Measurements from ENCODE around the gene LPP. TPM values are rescaled to one million over a fixed set of nuclear protein-coding genes. Genes with fewer than 3 reads are reported as not detected.

The LPP gene
- total and polyA plus RNA-seq, 2 donors from 2014 or later, result 6.7 to 233 TPM

GRCh38 chr3:188742755-188743550 lies 589.0 kb downstream of the LPP start:
- TF ChIP-seq, protein P1, sequence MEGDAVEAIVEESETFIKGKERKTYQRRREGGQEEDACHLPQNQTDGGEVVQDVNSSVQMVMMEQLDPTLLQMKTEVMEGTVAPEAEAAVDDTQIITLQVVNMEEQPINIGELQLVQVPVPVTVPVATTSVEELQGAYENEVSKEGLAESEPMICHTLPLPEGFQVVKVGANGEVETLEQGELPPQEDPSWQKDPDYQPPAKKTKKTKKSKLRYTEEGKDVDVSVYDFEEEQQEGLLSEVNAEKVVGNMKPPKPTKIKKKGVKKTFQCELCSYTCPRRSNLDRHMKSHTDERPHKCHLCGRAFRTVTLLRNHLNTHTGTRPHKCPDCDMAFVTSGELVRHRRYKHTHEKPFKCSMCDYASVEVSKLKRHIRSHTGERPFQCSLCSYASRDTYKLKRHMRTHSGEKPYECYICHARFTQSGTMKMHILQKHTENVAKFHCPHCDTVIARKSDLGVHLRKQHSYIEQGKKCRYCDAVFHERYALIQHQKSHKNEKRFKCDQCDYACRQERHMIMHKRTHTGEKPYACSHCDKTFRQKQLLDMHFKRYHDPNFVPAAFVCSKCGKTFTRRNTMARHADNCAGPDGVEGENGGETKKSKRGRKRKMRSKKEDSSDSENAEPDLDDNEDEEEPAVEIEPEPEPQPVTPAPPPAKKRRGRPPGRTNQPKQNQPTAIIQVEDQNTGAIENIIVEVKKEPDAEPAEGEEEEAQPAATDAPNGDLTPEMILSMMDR (IDR thresholded peaks at IDR 0.05; ENCODE audit: borderline replicate concordance, extremely low read depth, insufficient read depth), result no peak
- Histone ChIP-seq H3K4me3 (ENCODE audit: low read length in 3 of 3) (no peak overlapping the region), H3K4me1 (ENCODE audit: control insufficient read depth in 2 of 3, insufficient read depth in 2 of 3, low read depth in 1 of 3, low read length in 3 of 3) (no peaks in the 10 kb centered on the region), H3K27me3 (ENCODE audit: control insufficient read depth, insufficient read depth, low read length) (no peaks in the 10 kb centered on the region), H3K9ac (ENCODE audit: low read length in 3 of 3) (no peak overlapping the region), H3K36me3 (ENCODE audit: control insufficient read depth in 2 of 3, insufficient read depth in 3 of 3, low read length in 3 of 3) (no peaks in the 10 kb centered on the region), H3K9me3 (ENCODE audit: control insufficient read depth in 2 of 3, insufficient read depth in 1 of 3, low read length in 3 of 3) (no peaks in the 10 kb centered on the region), H3K27ac (ENCODE audit: low read depth in 2 of 2, low read length in 2 of 2) (no peak overlapping the region)
- DNase-seq (no peak), FAIRE-seq (no peak)
- intact Hi-C loops (cut with DNase I), result no loop called here

DNA sequence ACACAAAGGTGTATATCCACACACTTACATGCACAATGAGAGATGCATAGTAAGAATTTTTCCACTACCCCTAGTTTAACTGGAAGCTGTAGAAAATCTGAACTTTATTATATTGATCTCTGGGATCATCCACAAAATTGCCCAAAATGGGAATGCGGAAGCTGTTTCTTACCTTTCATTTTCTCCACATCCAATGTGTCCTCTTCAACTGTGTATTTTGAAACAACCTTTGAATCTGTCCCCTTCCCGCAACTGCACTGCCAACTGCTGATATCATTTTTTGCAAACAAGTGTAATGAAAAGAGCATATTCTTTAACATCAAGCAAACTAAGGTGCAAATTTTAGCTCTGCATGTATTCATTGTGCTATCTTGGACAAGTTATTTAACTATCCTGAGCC lies 590.2 kb downstream of the LPP start:
- no peak for DNase-seq
- no peaks in the 10 kb centered on the region for H3K9me3 ChIP-seq (ENCODE audit: control insufficient read depth in 2 of 3, insufficient read depth in 1 of 3, low read length in 3 of 3)
- intact Hi-C loops (cut with DNase I), result no loop called here
- no peaks in the 10 kb centered on the region for H3K4me1 ChIP-seq (ENCODE audit: control insufficient read depth in 2 of 3, insufficient read depth in 2 of 3, low read depth in 1 of 3, low read length in 3 of 3)
- H3K36me3 ChIP-seq (ENCODE audit: control insufficient read depth in 2 of 3, insufficient read depth in 3 of 3, low read length in 3 of 3), result no peaks in the 10 kb centered on the region
- no peak overlapping the region for H3K9ac ChIP-seq (ENCODE audit: low read length in 3 of 3)
- no peaks in the 10 kb centered on the region for H3K27me3 ChIP-seq (ENCODE audit: control insufficient read depth, insufficient read depth, low read length)
- H3K27ac ChIP-seq (ENCODE audit: low read depth in 2 of 2, low read length in 2 of 2), result no peak overlapping the region
- no peak overlapping the region for H3K4me3 ChIP-seq (ENCODE audit: low read length in 3 of 3)
- FAIRE-seq, result no peak
- TF ChIP-seq, protein P1 (IDR thresholded peaks at IDR 0.05; ENCODE audit: borderline replicate concordance, extremely low read depth, insufficient read depth), result no peak

- Histone ChIP-seq H3K9ac (ENCODE audit: low read length in 3 of 3) (no peak overlapping the region), H3K4me1 (ENCODE audit: control insufficient read depth in 2 of 3, insufficient read depth in 2 of 3, low read depth in 1 of 3, low read length in 3 of 3) (no peaks in the 10 kb centered on the region), H3K27ac (ENCODE audit: low read depth in 2 of 2, low read length in 2 of 2) (no peak overlapping the region), H3K4me3 (ENCODE audit: low read length in 3 of 3) (no peak overlapping the region), H3K9me3 (ENCODE audit: control insufficient read depth in 2 of 3, insufficient read depth in 1 of 3, low read length in 3 of 3) (no peaks in the 10 kb centered on the region), H3K36me3 (ENCODE audit: control insufficient read depth in 2 of 3, insufficient read depth in 3 of 3, low read length in 3 of 3) (no peaks in the 10 kb centered on the region), H3K27me3 (ENCODE audit: control insufficient read depth, insufficient read depth, low read length) (no peaks in the 10 kb centered on the region)
- no peak for DNase-seq
- TF ChIP-seq, protein P1 (IDR thresholded peaks at IDR 0.05; ENCODE audit: borderline replicate concordance, extremely low read depth, insufficient read depth), result no peak
- intact Hi-C loops (cut with DNase I), result no loop called here
- FAIRE-seq, result no peak
These were observed 591.1 kb downstream of the LPP start for GRCh38 chr3:188745031-188745430.

Measured in kidney (tissue), 14 donors.